GM06990 (cell line): ENCODE results near the gene ZCCHC2.

ENCODE experiments used
- DNase-seq: peaks from one replicate; pipeline ENCODE4 v3.0.0-alpha.2; 2011; ENCODE audit not compliant: insufficient read length; ENCODE audit errors: extremely low read depth
- H3K27me3 ChIP-seq: replicated peaks from 2 replicates; pipeline ENCODE4 v1.6.0; 2011; ENCODE audit warnings: low read length; ENCODE audit not compliant: control insufficient read depth, insufficient read depth
- H3K36me3 ChIP-seq: 2 replicates; pipeline ENCODE4 v1.5.1; 2011; ENCODE audit warnings: low read length; ENCODE audit not compliant: control insufficient read depth, insufficient read depth
- H3K4me3 ChIP-seq: replicated peaks from 2 replicates; pipeline ENCODE4 v1.5.1; 2011; ENCODE audit warnings: low read depth, mild to moderate bottlenecking, control low read depth, low read length
- CTCF ChIP-seq: IDR thresholded peaks from 2 replicates; pipeline ENCODE4 v1.5.1; 2011; ENCODE audit warnings: low read length, control low read depth, mild to moderate bottlenecking, inconsistent platforms; ENCODE audit not compliant: insufficient read depth, poor library complexity, severe bottlenecking

Gene ZCCHC2

DNA sequence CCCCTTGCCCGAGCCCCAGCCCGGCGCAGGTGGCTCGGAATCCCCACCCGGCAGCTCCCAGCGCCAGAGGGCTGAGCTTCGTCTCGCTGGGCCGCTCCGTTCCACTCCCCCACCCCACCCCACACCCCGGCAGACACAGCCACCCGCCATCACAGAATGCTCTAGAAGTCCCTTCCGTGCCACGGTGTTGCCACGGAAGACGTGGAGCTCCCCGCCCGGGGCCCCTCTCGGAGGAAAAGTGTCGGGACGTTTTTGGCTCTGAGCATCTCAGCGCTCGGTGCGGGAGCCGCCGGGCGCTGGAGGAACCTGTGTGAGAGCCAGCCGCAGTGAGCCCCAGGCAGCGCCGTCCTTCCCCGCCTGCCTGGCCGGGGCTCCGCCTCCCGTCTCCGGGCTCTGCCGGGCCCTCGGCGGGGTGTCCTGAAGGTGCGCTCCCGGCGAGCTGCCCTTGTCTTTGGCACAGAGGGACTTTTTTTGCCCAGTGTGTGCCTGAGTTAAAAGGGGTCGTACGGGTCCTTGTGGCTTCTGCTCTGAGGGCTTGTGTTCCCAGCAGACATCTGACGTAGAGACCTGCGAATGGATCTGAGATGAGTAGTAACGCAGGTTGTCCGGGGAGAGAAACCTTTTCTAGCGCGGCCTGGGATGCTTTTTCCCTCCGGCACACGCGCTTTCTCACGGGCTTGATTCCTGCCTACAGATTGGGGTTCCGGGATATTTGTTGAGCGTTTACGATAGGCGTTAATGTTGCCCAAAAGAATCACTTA, 1.8 kb downstream of the ZCCHC2 start:
- Histone ChIP-seq H3K36me3 (no peaks in the 10 kb centered on the region), H3K27me3 (no peaks in the 10 kb centered on the region), H3K4me3 (peak overlapping the region; percentile 84)
- peak; percentile 82 for DNase-seq
- TF ChIP-seq CTCF: no peak

DNA sequence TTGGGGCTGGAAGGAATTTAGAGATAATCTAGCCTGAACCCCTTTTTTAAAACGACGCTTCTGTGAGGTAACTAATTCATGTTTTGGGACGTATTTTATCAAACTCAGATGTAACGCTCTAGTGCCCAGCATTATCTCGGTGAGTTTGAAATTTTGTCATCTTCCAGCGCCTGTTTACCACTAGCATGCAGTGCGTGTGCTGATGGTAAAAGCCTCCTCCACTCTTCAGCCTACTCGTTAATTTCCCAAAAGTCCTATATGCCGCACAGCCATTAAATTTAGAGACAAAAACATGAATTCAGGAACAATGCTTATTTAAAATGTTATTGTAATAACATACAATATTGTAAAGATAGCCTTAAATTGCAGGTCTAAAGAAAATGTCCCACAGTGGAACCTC, 2.8 kb downstream of the ZCCHC2 start:
- no peak for DNase-seq
- peak overlapping the region; percentile 84 for H3K4me3 ChIP-seq
- no peaks in the 10 kb centered on the region for H3K27me3 ChIP-seq
- no peak for TF ChIP-seq CTCF
- H3K36me3 ChIP-seq: no peaks in the 10 kb centered on the region

DNA sequence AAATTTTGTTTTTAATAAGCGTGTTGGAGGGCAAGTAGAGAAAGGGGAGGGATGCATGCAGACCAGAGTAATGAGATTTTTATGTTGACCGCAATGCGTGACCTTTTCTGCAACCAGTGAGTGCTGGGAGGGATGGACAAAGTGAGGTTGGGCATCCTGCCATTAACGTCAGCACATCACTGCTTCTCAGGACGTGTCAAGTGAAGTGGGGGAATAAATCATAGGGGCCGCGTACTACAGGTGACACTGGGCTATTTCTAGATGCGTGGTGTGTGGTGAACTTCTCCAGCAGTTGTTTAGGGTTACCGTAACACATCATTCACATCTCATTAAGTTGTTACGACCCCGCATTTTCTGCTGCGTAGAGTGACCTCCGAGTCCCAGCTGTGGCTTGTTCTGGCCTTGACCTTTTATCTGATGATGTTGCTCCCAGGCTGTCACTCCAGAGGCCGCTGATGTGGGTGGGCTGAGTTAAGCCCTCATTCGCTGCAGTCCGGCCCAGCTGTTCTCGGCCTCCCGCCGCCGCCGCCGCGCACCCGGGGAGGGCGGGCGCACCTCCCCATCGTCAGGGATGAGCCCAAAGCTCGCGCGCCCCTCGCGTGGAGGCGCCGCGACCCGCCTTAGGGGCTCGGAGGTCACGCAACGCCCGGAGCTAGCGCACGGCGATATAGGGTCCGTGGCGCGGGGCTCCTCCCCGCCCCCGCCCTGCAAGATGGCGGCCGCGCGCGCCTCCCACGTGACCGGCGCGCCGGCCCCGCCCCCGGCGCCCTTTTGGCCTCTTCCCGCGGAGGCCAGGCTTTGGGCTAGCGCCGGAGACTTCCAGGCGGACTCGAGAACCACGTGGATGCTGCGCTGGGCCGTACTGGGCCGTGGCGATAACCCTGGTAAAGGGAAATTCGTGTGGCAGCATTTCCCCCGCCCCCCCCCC, 3.5 kb downstream of the ZCCHC2 start:
- no peaks in the 10 kb centered on the region for H3K36me3 ChIP-seq
- no peaks in the 10 kb centered on the region for H3K27me3 ChIP-seq
- no peak for TF ChIP-seq CTCF
- DNase-seq: peak; percentile 89
- peak overlapping the region; percentile 84 for H3K4me3 ChIP-seq

DNA sequence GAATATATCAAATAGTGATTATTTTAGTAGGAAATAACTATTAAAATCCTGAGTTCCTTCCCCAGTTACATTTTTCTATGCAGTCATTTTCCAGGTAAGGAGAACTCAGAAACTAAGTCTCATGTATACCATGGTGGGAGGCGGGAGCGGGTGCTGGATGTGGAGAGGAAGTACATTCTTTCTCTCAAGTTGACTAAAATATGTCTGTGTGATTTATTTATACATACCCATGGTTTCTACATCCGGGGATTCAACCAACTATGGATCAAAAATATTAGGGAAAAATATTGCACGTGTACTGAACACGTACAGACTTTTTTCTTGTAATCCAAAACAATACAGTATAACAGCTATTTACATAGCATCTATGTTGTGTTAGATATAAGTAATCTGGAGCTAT, 6.8 kb downstream of the ZCCHC2 start:
- no peak for TF ChIP-seq CTCF
- Histone ChIP-seq H3K27me3 (no peaks in the 10 kb centered on the region), H3K4me3 (no peak overlapping the region), H3K36me3 (no peaks in the 10 kb centered on the region)
- DNase-seq: no peak

GRCh38 chr18:62531078-62531477, 8.3 kb downstream of the ZCCHC2 start:
- no peak for TF ChIP-seq CTCF
- no peaks in the 10 kb centered on the region for H3K27me3 ChIP-seq
- no peak overlapping the region for H3K4me3 ChIP-seq
- H3K36me3 ChIP-seq: no peaks in the 10 kb centered on the region
- DNase-seq: no peak
